ENCODE measurements around the gene RICTOR. TPM values are rescaled to one million over a fixed set of nuclear protein-coding genes. Genes with fewer than 3 reads are reported as not detected.

The RICTOR gene
- total RNA-seq, 4 donors from 2014 or later: 47.8 to 87.5 (median 51.2) TPM

- WGBS, 2 donors: 79 to 84% methylated on average over 2 of the region's 2 CpGs
- Histone ChIP-seq H3K27me3 (no peaks in the 10 kb centered on the region), H3K9me3 (no peaks in the 10 kb centered on the region), H3K36me3 (no peaks in the 10 kb centered on the region), H3K4me3 (replicated peaks in 1 of 3) (no peak overlapping the region), H3K27ac (no peak overlapping the region), H3K4me1 (no peaks in the 10 kb centered on the region)
- intact Hi-C loops (cut with DNase I): no loop called here
- DNase-seq: no peak
- TF ChIP-seq POLR2A (IDR thresholded peaks at IDR 0.05) (no peak), CTCF (IDR thresholded peaks at IDR 0.05) (no peak)
These were observed 44.4 kb upstream of the RICTOR start for GRCh38 chr5:39118638-39119037.

DNA sequence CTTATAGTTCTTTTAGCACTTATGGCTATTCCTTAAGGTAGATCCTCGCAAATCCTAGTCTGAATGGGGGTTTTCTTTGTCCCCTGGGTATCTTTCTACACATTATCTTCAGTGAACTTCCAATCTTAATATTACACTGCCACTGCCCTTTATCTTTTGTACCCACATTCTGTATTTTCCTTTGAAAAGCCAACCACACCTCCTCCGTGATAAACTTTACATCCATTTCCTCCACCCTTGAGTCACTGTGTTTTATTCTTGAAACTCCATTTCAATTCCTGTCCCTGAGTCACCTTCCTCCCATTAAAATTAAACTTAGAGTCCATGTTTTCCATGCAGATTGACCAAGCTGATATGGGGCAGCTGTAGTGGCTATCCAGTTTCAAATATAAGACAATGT lies 43.2 kb upstream of the RICTOR start:
- DNase-seq: no peak
- H3K4me1 ChIP-seq: no peaks in the 10 kb centered on the region
- no peaks in the 10 kb centered on the region for H3K36me3 ChIP-seq
- intact Hi-C loops (cut with DNase I): no loop called here
- H3K4me3 ChIP-seq (replicated peaks in 1 of 3): no peak overlapping the region
- no peak overlapping the region for H3K27ac ChIP-seq
- 87 to 88% methylated on average over 2 of the region's 2 CpGs for WGBS, 2 donors
- no peaks in the 10 kb centered on the region for H3K9me3 ChIP-seq
- no peaks in the 10 kb centered on the region for H3K27me3 ChIP-seq
- TF ChIP-seq POLR2A (IDR thresholded peaks at IDR 0.05) (no peak), CTCF (IDR thresholded peaks at IDR 0.05) (no peak)

- WGBS, 2 donors: 94 to 95% methylated on average over 3 of the region's 3 CpGs
- DNase-seq: no peak
- H3K36me3 ChIP-seq: no peaks in the 10 kb centered on the region
- H3K4me1 ChIP-seq: no peaks in the 10 kb centered on the region
- no peaks in the 10 kb centered on the region for H3K9me3 ChIP-seq
- TF ChIP-seq POLR2A (IDR thresholded peaks at IDR 0.05) (no peak), CTCF (IDR thresholded peaks at IDR 0.05) (no peak)
- no peaks in the 10 kb centered on the region for H3K27me3 ChIP-seq
- H3K27ac ChIP-seq: no peak overlapping the region
- intact Hi-C loops (cut with DNase I): no loop called here
- no peak overlapping the region for H3K4me3 ChIP-seq (replicated peaks in 1 of 3)
These were observed 42.4 kb upstream of the RICTOR start for GRCh38 chr5:39116344-39117170.

- WGBS, 2 donors: 83 to 86% methylated on average over 5 of the region's 5 CpGs
- no peaks in the 10 kb centered on the region for H3K27me3 ChIP-seq
- TF ChIP-seq POLR2A (IDR thresholded peaks at IDR 0.05): no peak
- TF ChIP-seq CTCF (IDR thresholded peaks at IDR 0.05): no peak
- intact Hi-C loops (cut with DNase I): no loop called here
- no peaks in the 10 kb centered on the region for H3K9me3 ChIP-seq
- H3K36me3 ChIP-seq: no peaks in the 10 kb centered on the region
- no peak overlapping the region for H3K27ac ChIP-seq
- DNase-seq: no peak
- no peak overlapping the region for H3K4me3 ChIP-seq (replicated peaks in 1 of 3)
- H3K4me1 ChIP-seq: no peaks in the 10 kb centered on the region
These were observed 41.6 kb upstream of the RICTOR start for GRCh38 chr5:39115644-39116343.

DNA sequence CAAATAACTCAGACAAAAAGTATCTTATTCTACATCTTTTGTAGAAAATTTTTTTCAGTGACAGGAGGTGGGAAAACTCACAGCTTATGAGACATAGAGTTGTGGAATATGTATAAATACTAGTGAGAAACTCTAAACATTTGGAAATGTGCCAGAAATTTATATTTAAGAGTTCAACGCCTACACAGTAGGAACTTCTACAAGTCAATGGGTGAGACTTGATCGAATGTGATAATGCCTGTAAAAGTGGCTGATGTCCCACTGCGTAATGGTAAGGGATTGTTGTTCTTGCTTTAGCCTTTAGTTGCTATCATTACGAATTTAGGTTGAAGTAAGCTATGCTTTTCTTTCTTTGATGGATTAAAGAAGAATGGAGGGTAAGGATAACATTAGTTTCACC lies 40.0 kb upstream of the RICTOR start:
- WGBS, 2 donors: 92 to 93% methylated on average over 4 of the region's 4 CpGs
- H3K36me3 ChIP-seq: no peaks in the 10 kb centered on the region
- no peak for DNase-seq
- H3K27me3 ChIP-seq: no peaks in the 10 kb centered on the region
- no peak overlapping the region for H3K4me3 ChIP-seq (replicated peaks in 1 of 3)
- no peaks in the 10 kb centered on the region for H3K4me1 ChIP-seq
- H3K9me3 ChIP-seq: no peaks in the 10 kb centered on the region
- H3K27ac ChIP-seq: no peak overlapping the region
- no peak for TF ChIP-seq POLR2A (IDR thresholded peaks at IDR 0.05)
- intact Hi-C loops (cut with DNase I): no loop called here
